HEK293 (cell line): ENCODE data around the gene CABS1.

Source experiments
- CTCF ChIA-PET: fragments of 350-600 bp; formaldehyde crosslinking; extraction: SDS; loops from one replicate; lab custom pipeline; 2021; ENCODE audit warnings: antibody characterized with exemption; lab: Yijun Ruan, JAX
- POLR2A ChIA-PET: fragments of 300-600 bp; formaldehyde crosslinking; extraction: SDS; loops from one replicate; lab custom pipeline; 2020; ENCODE audit warnings: antibody characterized with exemption, inconsistent platforms; lab: Yijun Ruan, JAX
- H3K27ac ChIP-seq: fragments of 200-500 bp; sonication (Bioruptor generic); 2 replicates; pipeline ENCODE4 v1.5.1; 2014; ENCODE audit warnings: low read depth, low read length, control low read depth, inconsistent platforms; ENCODE audit errors: extremely low read depth
- H3K36me3 ChIP-seq, 2 experiments: fragments of 200-500 bp in 1 of 2; sonication (Bioruptor generic) in 1 of 2; 1 replicate in 1 of 2; 2 replicates in 1 of 2; pipeline ENCODE4 v1.5.1; 2014 to 2017; ENCODE audit warnings: inconsistent platforms in 2 of 2, low read length in 2 of 2; ENCODE audit not compliant: control insufficient read depth in 2 of 2, insufficient read depth in 1 of 2
- H3K4me1 ChIP-seq: fragments of 200-500 bp; sonication (Bioruptor generic); 2 replicates; pipeline ENCODE4 v1.5.1; 2014; ENCODE audit warnings: mild to moderate bottlenecking, low read length, inconsistent platforms; ENCODE audit not compliant: control insufficient read depth, insufficient read depth
- H3K4me3 ChIP-seq: 2 replicates; pipeline ENCODE4 v1.5.1; 2011; ENCODE audit warnings: low read depth, mild to moderate bottlenecking, control low read depth, low read length, moderate library complexity
- H3K9me3 ChIP-seq: fragments of 200-500 bp; sonication (Bioruptor generic); 2 replicates; pipeline ENCODE4 v1.5.1; 2014; ENCODE audit warnings: low read depth, low read length, inconsistent platforms; ENCODE audit not compliant: control insufficient read depth, insufficient read depth
- FEZF1 ChIP-seq: fragments of 450-650 bp; formaldehyde crosslinking; IDR thresholded peaks from 2 replicates; pipeline ENCODE4 v1.5.1; 2016; ENCODE audit warnings: missing biosample characterization, missing genetic modification characterization
- INSM2 ChIP-seq: fragments of 450-650 bp; formaldehyde crosslinking; IDR thresholded peaks from 2 replicates; pipeline ENCODE4 v1.5.1; 2016; ENCODE audit warnings: missing biosample characterization, missing genetic modification characterization
- KLF17 ChIP-seq: fragments of 450-650 bp; formaldehyde crosslinking; IDR thresholded peaks from 2 replicates; pipeline ENCODE4 v1.5.1; 2016; ENCODE audit warnings: missing biosample characterization, missing genetic modification characterization
- KLF8 ChIP-seq: fragments of 450-650 bp; formaldehyde crosslinking; IDR thresholded peaks from 2 replicates; pipeline ENCODE4 v1.5.1; 2016; ENCODE audit warnings: missing biosample characterization, missing genetic modification characterization
- PRDM1 ChIP-seq: fragments of 450-650 bp; formaldehyde crosslinking; IDR thresholded peaks from 2 replicates; pipeline ENCODE4; 2016; ENCODE audit warnings: missing biosample characterization, missing genetic modification characterization
- REST ChIP-seq: fragments of 450-650 bp; formaldehyde crosslinking; IDR thresholded peaks from 2 replicates; pipeline ENCODE4 v1.5.1; 2016; ENCODE audit warnings: missing biosample characterization, missing genetic modification characterization
- SCRT1 ChIP-seq: fragments of 450-650 bp; formaldehyde crosslinking; IDR thresholded peaks from 2 replicates; pipeline ENCODE4 v1.5.1; 2016; ENCODE audit warnings: missing biosample characterization, missing genetic modification characterization, borderline replicate concordance
- ZFHX2 ChIP-seq: fragments of 450-650 bp; formaldehyde crosslinking; conservative IDR thresholded peaks from 2 replicates; pipeline ENCODE4 v1.5.1; 2016; ENCODE audit warnings: missing biosample characterization, missing genetic modification characterization
- ZNF140 ChIP-seq: fragments of 450-650 bp; formaldehyde crosslinking; IDR thresholded peaks from 2 replicates; pipeline ENCODE4 v1.5.1; 2016; ENCODE audit warnings: missing biosample characterization, missing genetic modification characterization
- ZNF174 ChIP-seq: fragments of 450-650 bp; formaldehyde crosslinking; IDR thresholded peaks from 2 replicates; pipeline ENCODE4 v1.5.0; 2017; ENCODE audit warnings: missing biosample characterization, mild to moderate bottlenecking, missing genetic modification characterization
- ZNF18 ChIP-seq: fragments of 450-650 bp; formaldehyde crosslinking; IDR thresholded peaks from 2 replicates; pipeline ENCODE4 v1.5.1; 2016; ENCODE audit warnings: missing biosample characterization, missing genetic modification characterization
- ZNF184 ChIP-seq: fragments of 450-650 bp; IDR thresholded peaks from 2 replicates; pipeline ENCODE4 v1.5.1; 2018; ENCODE audit warnings: missing biosample characterization, mild to moderate bottlenecking, missing genetic modification characterization
- ZNF248 ChIP-seq: fragments of 450-650 bp; formaldehyde crosslinking; IDR thresholded peaks from 2 replicates; pipeline ENCODE4 v1.5.1; 2017; ENCODE audit warnings: missing biosample characterization, missing genetic modification characterization
- ZNF350 ChIP-seq: fragments of 450-650 bp; formaldehyde crosslinking; IDR thresholded peaks from 2 replicates; pipeline ENCODE4 v1.5.0; 2017; ENCODE audit warnings: missing biosample characterization, mild to moderate bottlenecking, missing genetic modification characterization
- ZNF362 ChIP-seq: fragments of 450-650 bp; formaldehyde crosslinking; IDR thresholded peaks from 2 replicates; pipeline ENCODE4 v1.5.1; 2016; ENCODE audit warnings: missing biosample characterization, missing genetic modification characterization
- ZNF391 ChIP-seq: fragments of 450-650 bp; formaldehyde crosslinking; IDR thresholded peaks from 2 replicates; pipeline ENCODE4 v1.5.1; 2016; ENCODE audit warnings: low read depth, missing biosample characterization, missing genetic modification characterization, borderline replicate concordance
- ZNF423 ChIP-seq: fragments of 450-650 bp; formaldehyde crosslinking; IDR thresholded peaks from 2 replicates; pipeline ENCODE4 v1.5.1; 2016; ENCODE audit warnings: missing biosample characterization, missing genetic modification characterization
- ZNF548 ChIP-seq: fragments of 450-650 bp; formaldehyde crosslinking; IDR thresholded peaks from 2 replicates; pipeline ENCODE4 v1.5.1; 2016; ENCODE audit warnings: missing biosample characterization, missing genetic modification characterization
- ZNF560 ChIP-seq: fragments of 450-650 bp; formaldehyde crosslinking; IDR thresholded peaks from 2 replicates; pipeline ENCODE4 v1.5.1; 2017; ENCODE audit warnings: missing biosample characterization, missing genetic modification characterization, borderline replicate concordance
- ZNF768 ChIP-seq: fragments of 450-650 bp; formaldehyde crosslinking; IDR thresholded peaks from 2 replicates; pipeline ENCODE4 v1.5.1; 2018; ENCODE audit warnings: missing biosample characterization, mild to moderate bottlenecking, missing genetic modification characterization

The CABS1 gene

GRCh38 chr4:70336043-70336442 is 1.3 kb downstream of the CABS1 start (continued):
- TF ChIP-seq KLF8, result no peak

- ChIA-PET CTCF (no interaction called here), POLR2A (no interaction called here)
- H3K4me3 ChIP-seq, result no peak overlapping the region
- TF ChIP-seq ZNF174 (tag by site-specific recombination) (no peak), SCRT1 (tag by site-specific recombination) (no peak), ZNF560 (no peak), KLF17 (no peak), ZNF548 (no peak), ZFHX2 (tag by site-specific recombination) (no peak), PRDM1 (no peak), INSM2 (tag by site-specific recombination) (no peak), ZNF423 (tag by site-specific recombination) (no peak), ZNF391 (tag by site-specific recombination) (no peak), FEZF1 (no peak), ZNF362 (tag by site-specific recombination) (no peak), ZNF140 (tag by site-specific recombination) (no peak), REST (tag by site-specific recombination) (no peak), ZNF248 (tag by site-specific recombination) (no peak), ZNF184 (tag by site-specific recombination) (no peak), ZNF18 (tag by site-specific recombination) (no peak), ZNF768 (tag by site-specific recombination) (no peak), ZNF350 (no peak)
- no peaks in the 10 kb centered on the region for H3K36me3 ChIP-seq
- no peaks in the 10 kb centered on the region for H3K4me1 ChIP-seq
- no peak overlapping the region for H3K27ac ChIP-seq
- no peaks in the 10 kb centered on the region for H3K9me3 ChIP-seq
Measured at GRCh38 chr4:70337886-70338420, 3.2 kb downstream of the CABS1 start.
